ENCODE results near the gene RAB24. TPM values are rescaled to one million over a fixed set of nuclear protein-coding genes. Genes with fewer than 3 reads are reported as not detected.

The RAB24 gene
- total RNA-seq, 4 donors from 2014 or later, result 20.0 to 35.4 (median 31.1) TPM

GRCh38 chr5:177320879-177321278, 17.4 kb upstream of the RAB24 start:
- whole genome bisulfite sequencing, result 68% methylated on average over 7 of the region's 7 CpGs
- TF ChIP-seq, protein P1, sequence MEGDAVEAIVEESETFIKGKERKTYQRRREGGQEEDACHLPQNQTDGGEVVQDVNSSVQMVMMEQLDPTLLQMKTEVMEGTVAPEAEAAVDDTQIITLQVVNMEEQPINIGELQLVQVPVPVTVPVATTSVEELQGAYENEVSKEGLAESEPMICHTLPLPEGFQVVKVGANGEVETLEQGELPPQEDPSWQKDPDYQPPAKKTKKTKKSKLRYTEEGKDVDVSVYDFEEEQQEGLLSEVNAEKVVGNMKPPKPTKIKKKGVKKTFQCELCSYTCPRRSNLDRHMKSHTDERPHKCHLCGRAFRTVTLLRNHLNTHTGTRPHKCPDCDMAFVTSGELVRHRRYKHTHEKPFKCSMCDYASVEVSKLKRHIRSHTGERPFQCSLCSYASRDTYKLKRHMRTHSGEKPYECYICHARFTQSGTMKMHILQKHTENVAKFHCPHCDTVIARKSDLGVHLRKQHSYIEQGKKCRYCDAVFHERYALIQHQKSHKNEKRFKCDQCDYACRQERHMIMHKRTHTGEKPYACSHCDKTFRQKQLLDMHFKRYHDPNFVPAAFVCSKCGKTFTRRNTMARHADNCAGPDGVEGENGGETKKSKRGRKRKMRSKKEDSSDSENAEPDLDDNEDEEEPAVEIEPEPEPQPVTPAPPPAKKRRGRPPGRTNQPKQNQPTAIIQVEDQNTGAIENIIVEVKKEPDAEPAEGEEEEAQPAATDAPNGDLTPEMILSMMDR (IDR thresholded peaks at IDR 0.05), result no peak
- TF ChIP-seq POLR2A (IDR thresholded peaks at IDR 0.05; ENCODE audit: low read depth) (no peak), EP300 (IDR thresholded peaks at IDR 0.05) (no peak), POLR2AphosphoS5 (IDR thresholded peaks at IDR 0.05) (no peak)
- H3K9me3 ChIP-seq, result no peaks in the 10 kb centered on the region
- H3K4me3 ChIP-seq, result no peak overlapping the region
- H3K36me3 ChIP-seq, result peaks cover 0 to 17% (median 11%) of the 10 kb centered on the region in 4 donors
- peaks cover 0 to 4% (median 0%) of the 10 kb centered on the region in 4 donors for H3K4me1 ChIP-seq
- DNase-seq (ENCODE audit: extremely low spot score), result no peak
- H3K27me3 ChIP-seq, result no peaks in the 10 kb centered on the region
- intact Hi-C loops (cut with DNase I), result no loop called here
- H3K27ac ChIP-seq (replicated peaks in 1 of 4), result no peak overlapping the region

DNA sequence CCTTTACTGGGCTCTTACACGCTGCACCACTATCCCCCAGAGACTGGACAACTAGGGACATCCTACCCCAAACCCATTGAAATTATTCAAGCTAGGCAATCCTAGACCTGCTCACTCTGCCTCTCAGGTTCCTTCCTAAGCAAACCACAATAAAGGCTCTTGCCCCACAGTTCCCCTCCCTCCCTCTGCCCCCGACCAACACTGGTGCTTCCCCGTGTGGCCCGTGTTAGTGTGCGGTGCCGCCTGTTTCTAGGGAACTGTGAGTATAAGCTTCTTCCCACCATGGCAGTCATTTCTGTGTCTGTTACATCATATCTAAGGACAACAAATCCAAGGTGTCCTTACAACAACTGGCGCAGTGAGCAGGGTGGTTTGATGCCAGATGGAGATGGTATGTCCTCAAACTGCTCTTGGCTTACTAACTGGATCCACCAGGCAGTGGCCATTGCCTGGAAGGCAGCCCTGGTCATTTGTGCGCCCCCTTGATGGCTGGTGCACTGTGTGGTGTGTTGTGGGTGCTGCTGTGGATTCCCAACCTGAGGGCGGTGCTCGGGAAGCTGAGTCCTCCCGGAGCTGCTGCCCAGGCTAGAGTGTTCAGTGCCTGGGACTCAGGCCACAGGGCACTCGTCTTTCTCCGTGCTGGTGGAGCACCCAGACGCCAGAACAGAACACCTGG, 16.5 kb upstream of the RAB24 start:
- intact Hi-C loops (cut with DNase I), result loop anchor here (5.0 to 10.0 kb wide), 3 partner anchors 32 to 135 kb away; partner anchors contain the start of gene LMAN2
- Histone ChIP-seq H3K27me3 (no peaks in the 10 kb centered on the region), H3K4me1 (peaks cover 0 to 4% (median 0%) of the 10 kb centered on the region in 4 donors), H3K36me3 (peaks cover 0 to 17% (median 11%) of the 10 kb centered on the region in 4 donors), H3K9me3 (no peaks in the 10 kb centered on the region), H3K27ac (replicated peaks in 1 of 4) (no peak overlapping the region), H3K4me3 (no peak overlapping the region)
- DNase-seq (ENCODE audit: extremely low spot score), result no peak
- WGBS, result 90% methylated on average over 7 of the region's 14 CpGs
- TF ChIP-seq, protein P1 (IDR thresholded peaks at IDR 0.05), result no peak
- no peak for TF ChIP-seq POLR2AphosphoS5 (IDR thresholded peaks at IDR 0.05)
- TF ChIP-seq EP300 (IDR thresholded peaks at IDR 0.05), result no peak
- no peak for TF ChIP-seq POLR2A (IDR thresholded peaks at IDR 0.05; ENCODE audit: low read depth)

DNA sequence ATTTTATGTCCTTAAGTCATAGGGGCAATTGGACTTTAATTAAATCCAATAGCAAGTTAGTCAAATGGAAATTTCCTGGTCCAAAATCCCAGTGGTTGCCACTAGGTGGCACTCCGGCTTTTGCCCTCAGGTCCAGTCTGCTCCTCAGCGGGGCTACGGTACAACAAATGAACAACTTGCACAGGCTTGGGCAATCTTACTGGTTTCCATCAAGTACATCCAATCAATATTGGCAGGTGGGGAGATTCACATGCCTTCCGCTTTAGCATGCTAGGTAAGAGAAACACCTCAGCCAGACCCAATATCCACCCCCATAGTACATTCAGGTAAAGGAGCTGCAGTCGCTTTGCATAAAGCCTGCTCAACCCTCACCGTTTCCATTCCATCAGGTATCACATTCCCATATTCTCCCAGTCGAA, 14.4 kb upstream of the RAB24 start:
- H3K36me3 ChIP-seq, result peaks cover 0 to 13% (median 9%) of the 10 kb centered on the region in 4 donors
- H3K9me3 ChIP-seq, result no peaks in the 10 kb centered on the region
- intact Hi-C loops (cut with DNase I), result loop anchor here (5.0 to 10.0 kb wide), 3 partner anchors 34 to 137 kb away; partner anchors contain the start of gene LMAN2

DNA sequence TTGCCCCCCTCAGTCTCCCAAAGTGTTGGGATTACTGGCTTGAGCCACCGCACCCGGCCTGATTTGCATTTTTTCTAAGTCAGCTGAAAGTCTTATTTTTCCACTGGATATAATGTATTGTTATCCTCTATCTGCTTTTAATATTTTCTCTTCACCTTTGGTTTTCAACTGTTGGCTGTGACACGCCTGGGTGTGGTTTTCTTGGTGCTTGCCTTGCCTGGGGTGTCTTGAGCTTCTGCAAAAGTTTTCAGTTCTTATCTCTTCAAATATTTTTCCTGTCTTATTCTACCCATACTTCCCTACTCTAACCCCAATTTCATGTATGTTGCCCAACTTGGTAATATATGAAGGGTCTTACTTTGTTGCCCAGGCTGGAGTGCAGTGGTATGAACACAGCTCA, 12.5 kb upstream of the RAB24 start:
- H3K27ac ChIP-seq (replicated peaks in 1 of 4), result no peak overlapping the region
- peaks cover 19 to 25% (median 21%) of the 10 kb centered on the region in 4 donors for H3K4me1 ChIP-seq
- no peak for DNase-seq (ENCODE audit: extremely low spot score)
- H3K9me3 ChIP-seq, result no peaks in the 10 kb centered on the region
- no peaks in the 10 kb centered on the region for H3K27me3 ChIP-seq
- WGBS, result 97% methylated on average over 3 of the region's 3 CpGs
- H3K36me3 ChIP-seq, result peaks cover 0 to 12% (median 7%) of the 10 kb centered on the region in 4 donors
- H3K4me3 ChIP-seq, result no peak overlapping the region
- TF ChIP-seq, protein P1 (IDR thresholded peaks at IDR 0.05), result no peak
- TF ChIP-seq POLR2AphosphoS5 (IDR thresholded peaks at IDR 0.05) (no peak), POLR2A (IDR thresholded peaks at IDR 0.05; ENCODE audit: low read depth) (no peak), EP300 (IDR thresholded peaks at IDR 0.05) (no peak)
- intact Hi-C loops (cut with DNase I), result loop anchor here (5.0 to 10.0 kb wide), 3 partner anchors 36 to 139 kb away; partner anchors contain the start of gene LMAN2

More for the DNA sequence above, 14.4 kb upstream of the RAB24 start:
- H3K27ac ChIP-seq (replicated peaks in 1 of 4), result no peak overlapping the region
- 33% methylated on average over 7 of the region's 7 CpGs for WGBS
- TF ChIP-seq, protein P1 (IDR thresholded peaks at IDR 0.05), result peak; percentile 79 to 91 (median 84)
- no peak for TF ChIP-seq POLR2AphosphoS5 (IDR thresholded peaks at IDR 0.05)
- H3K27me3 ChIP-seq, result no peaks in the 10 kb centered on the region
- H3K4me1 ChIP-seq, result peaks cover 0 to 5% (median 1%) of the 10 kb centered on the region in 4 donors
- no peak for DNase-seq (ENCODE audit: extremely low spot score)
- no peak overlapping the region for H3K4me3 ChIP-seq

All from esophagus muscularis mucosa (tissue), 4 donors.